HL-60 (cell line): ENCODE results near the gene ZPR1.
"Not testable (repeated sequence)": the region's sequence is repeated elsewhere in the genome, so short reads cannot be mapped to it uniquely, and the experiment has no call there.

Experiments
- DNase-seq, 2 experiments: peaks; one replicate each; pipeline ENCODE4 v3.0.0-alpha.2; 2010 to 2020; ENCODE audit warnings: low read depth in 1 of 2, low spot score in 1 of 2
- H3K27ac ChIP-seq: fragments of 250-450 bp; sonication (Bioruptor Pico); replicated peaks from 2 replicates; pipeline ENCODE4 v1.5.1; 2020; ENCODE audit warnings: mild to moderate bottlenecking, moderate library complexity
- H3K27me3 ChIP-seq: fragments of 250-450 bp; sonication (Bioruptor Pico); 2 replicates; pipeline ENCODE4 v1.5.1; 2021; ENCODE audit warnings: mild to moderate bottlenecking, moderate library complexity; ENCODE audit not compliant: insufficient read depth, poor library complexity, severe bottlenecking
- H3K4me3 ChIP-seq: replicated peaks from 2 replicates; pipeline ENCODE4 v1.5.1; 2011; ENCODE audit warnings: mild to moderate bottlenecking, control low read depth, low read length; ENCODE audit not compliant: insufficient read depth
- CTCF ChIP-seq: IDR thresholded peaks from one replicate; pipeline ENCODE4 v1.5.1; 2011; ENCODE audit warnings: low read length, control low read depth, inconsistent platforms; ENCODE audit not compliant: insufficient read depth
- GABPA ChIP-seq: IDR thresholded peaks from 2 replicates; pipeline ENCODE4 v1.6.1; 2012; ENCODE audit warnings: low read depth
- POLR2AphosphoS5 ChIP-seq: IDR thresholded peaks from 2 replicates; pipeline ENCODE4 v1.6.1; 2012; ENCODE audit warnings: low read depth
- REST ChIP-seq: IDR thresholded peaks from 2 replicates; pipeline ENCODE4 v1.6.1; 2012; ENCODE audit warnings: low read depth; ENCODE audit not compliant: insufficient replicate concordance
- SPI1 ChIP-seq: IDR thresholded peaks from 2 replicates; pipeline ENCODE4 v1.6.1; 2012; ENCODE audit warnings: low read depth, mild to moderate bottlenecking, borderline replicate concordance

Gene ZPR1

GRCh38 chr11:116771935-116772334 is 15.9 kb downstream of the ZPR1 start:
- DNase-seq = no peak
- no peak for TF ChIP-seq REST
- no peak for TF ChIP-seq GABPA
- TF ChIP-seq CTCF = no peak
- TF ChIP-seq POLR2AphosphoS5 = no peak
- no peak for TF ChIP-seq SPI1
- Histone ChIP-seq H3K27ac (peak overlapping the region; percentile 94), H3K27me3 (no peaks in the 10 kb centered on the region), H3K4me3 (peak overlapping the region; percentile 90)

- TF ChIP-seq SPI1 (no peak), POLR2AphosphoS5 (no peak), REST (no peak), GABPA (no peak), CTCF (no peak)
- no peak for DNase-seq
- Histone ChIP-seq H3K27me3 (no peaks in the 10 kb centered on the region), H3K4me3 (no peak overlapping the region), H3K27ac (no peak overlapping the region)
Observed at GRCh38 chr11:116762132-116762531, 25.7 kb downstream of the ZPR1 start.

GRCh38 chr11:116756044-116756443 is 31.8 kb downstream of the ZPR1 start:
- not testable (repeated sequence) for H3K4me3 ChIP-seq, DNase-seq, H3K27ac ChIP-seq, H3K27me3 ChIP-seq

- DNase-seq = peak; percentile 49 to 63
- Histone ChIP-seq H3K27ac (no peak overlapping the region), H3K4me3 (no peak overlapping the region), H3K27me3 (no peaks in the 10 kb centered on the region)
- no peak for TF ChIP-seq POLR2AphosphoS5
- no peak for TF ChIP-seq CTCF
- no peak for TF ChIP-seq REST
- TF ChIP-seq SPI1 = peak; percentile 61; the same call in 1 of the 2 replicates
- no peak for TF ChIP-seq GABPA
Observed at GRCh38 chr11:116750070-116750718, 37.6 kb downstream of the ZPR1 start.
